Peyer's patch (tissue), 4 donors: ENCODE data around the gene EYA2. TPM values are rescaled to one million over a fixed set of nuclear protein-coding genes. Genes with fewer than 3 reads are reported as not detected.

Experiments used
- DNase-seq, 3 donors: peaks; one replicate each; pipeline ENCODE4 v3.0.0-alpha.2; 2017 to 2019
- H3K27ac ChIP-seq, 4 donors: fragments of 200-600 bp; sonication (generic); one replicate each; pipeline ENCODE4 v1.5.1; 2016 to 2019
- H3K27me3 ChIP-seq, 2 donors: fragments of 200-600 bp; sonication (generic); one replicate each; pipeline ENCODE4 v1.5.1; 2019
- H3K36me3 ChIP-seq, 3 donors: fragments of 200-600 bp; sonication (generic); one replicate each; pipeline ENCODE4 v1.5.1; 2016 to 2019
- H3K4me1 ChIP-seq, 4 donors: fragments of 200-600 bp; sonication (generic); one replicate each; pipeline ENCODE4 v1.5.1; 2016 to 2019
- H3K4me3 ChIP-seq, 4 donors: fragments of 200-600 bp; sonication (generic); 1 replicate in 3 of 4; 2 replicates in 1 of 4; pipeline ENCODE4 v1.5.1; 2016 to 2019; ENCODE audit warnings: mild to moderate bottlenecking in 1 of 4
- H3K9me3 ChIP-seq, 4 donors: fragments of 200-600 bp; sonication (generic); one replicate each; pipeline ENCODE4 v1.5.1; 2016 to 2019; ENCODE audit warnings: mild to moderate bottlenecking in 1 of 4
- CTCF ChIP-seq, 6 experiments: fragments of 450-650 bp in 4 of 6; fragments of 200-600 bp in 2 of 6; sonication (generic) in 1 of 6; IDR thresholded peaks; one replicate each; pipeline ENCODE4 v1.5.1; 2017 to 2019; ENCODE audit warnings: antibody characterized with exemption in 6 of 6, mild to moderate bottlenecking in 3 of 6, moderate library complexity in 1 of 6
- POLR2A ChIP-seq, 2 donors: fragments of 450-650 bp; IDR thresholded peaks; one replicate each; pipeline ENCODE4 v1.5.1; 2017; ENCODE audit warnings: antibody characterized with exemption in 2 of 2, mild to moderate bottlenecking in 2 of 2, moderate library complexity in 2 of 2
- total RNA-seq, 4 donors: library from RNA; depleted of rRNA; stranded (reverse); fragments of >200 nt; gene quantifications; one replicate each; pipeline ENCODE4 v1.1.0, GENCODE V29; 2016

Gene EYA2
- total RNA-seq, 4 donors from 2014 or later: 0.40 to 1.7 TPM; not detected in 2

DNA sequence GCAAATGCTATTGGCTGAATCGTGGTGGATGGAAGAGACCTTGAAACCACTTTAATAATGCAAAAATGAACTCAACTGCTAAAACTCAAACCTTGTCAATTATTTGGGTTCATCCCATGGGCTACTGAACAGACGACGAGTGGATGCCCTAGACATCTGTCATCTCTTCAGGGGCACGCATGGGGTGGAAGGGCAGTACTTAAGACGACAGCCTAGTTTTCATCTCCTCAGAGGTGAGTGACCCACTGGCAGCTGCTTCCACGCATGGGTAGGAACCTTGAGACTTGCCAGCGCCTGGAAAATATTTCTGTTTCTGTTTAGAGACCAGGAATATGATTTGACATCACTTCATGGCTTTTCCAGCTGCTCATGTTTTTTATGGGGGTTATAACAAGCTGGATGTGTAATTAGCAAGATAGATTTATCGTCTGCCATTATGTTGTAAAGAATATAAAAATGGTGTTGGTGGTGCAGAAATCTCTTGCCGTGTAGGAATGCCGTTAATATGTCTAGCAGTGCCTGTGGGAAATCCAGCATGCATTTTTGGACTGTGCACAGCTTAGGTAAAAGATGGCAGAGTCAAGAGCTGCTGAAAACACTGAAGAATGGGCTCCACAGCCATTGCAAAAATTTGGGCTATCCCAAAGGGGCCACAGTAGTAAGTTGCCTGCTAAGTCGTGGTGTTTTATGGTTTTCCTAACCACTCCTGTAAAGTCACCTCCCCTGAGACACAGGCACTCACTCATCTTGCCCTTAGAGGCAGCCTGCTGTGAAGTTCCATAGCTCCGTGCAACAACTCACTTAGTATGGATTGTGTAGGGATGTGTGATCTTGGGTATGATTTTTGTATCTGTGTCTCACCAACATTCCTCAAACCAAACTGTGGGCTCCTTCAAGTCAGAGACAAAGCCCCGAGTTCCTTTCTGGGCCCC lies 203.3 kb downstream of the EYA2 start:
- H3K27me3 ChIP-seq: no peaks in the 10 kb centered on the region
- H3K27ac ChIP-seq: no peak overlapping the region
- no peak for DNase-seq
- no peak overlapping the region for H3K4me3 ChIP-seq
- H3K36me3 ChIP-seq: no peaks in the 10 kb centered on the region
- H3K9me3 ChIP-seq: no peaks in the 10 kb centered on the region
- H3K4me1 ChIP-seq: no peaks in the 10 kb centered on the region
- TF ChIP-seq POLR2A (IDR thresholded peaks at IDR 0.05) (no peak), CTCF (IDR thresholded peaks at IDR 0.05) (no peak)

DNA sequence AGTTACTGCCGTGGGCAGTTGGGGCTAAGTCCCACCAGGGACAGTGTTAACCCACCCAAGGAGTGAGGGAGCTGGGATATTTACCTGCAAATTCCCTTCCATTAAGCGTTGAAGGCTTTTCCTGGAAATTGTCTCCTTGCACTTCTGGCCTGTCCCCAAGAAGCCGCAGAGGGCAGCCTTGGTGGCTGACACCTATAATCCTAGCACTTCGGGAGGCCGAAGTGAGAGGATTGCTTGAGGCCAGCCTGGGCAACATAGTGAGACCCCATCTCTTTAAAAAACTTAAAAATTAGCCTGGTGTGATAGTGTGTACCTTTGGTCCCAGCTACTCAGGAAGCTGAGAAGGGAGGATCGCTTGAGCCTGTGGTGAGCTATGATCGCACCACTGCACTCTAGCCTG lies 204.4 kb downstream of the EYA2 start:
- no peak for DNase-seq
- Histone ChIP-seq H3K27me3 (no peaks in the 10 kb centered on the region), H3K9me3 (no peaks in the 10 kb centered on the region), H3K27ac (no peak overlapping the region), H3K4me1 (no peaks in the 10 kb centered on the region), H3K4me3 (no peak overlapping the region), H3K36me3 (no peaks in the 10 kb centered on the region)
- no peak for TF ChIP-seq POLR2A (IDR thresholded peaks at IDR 0.05)

DNA sequence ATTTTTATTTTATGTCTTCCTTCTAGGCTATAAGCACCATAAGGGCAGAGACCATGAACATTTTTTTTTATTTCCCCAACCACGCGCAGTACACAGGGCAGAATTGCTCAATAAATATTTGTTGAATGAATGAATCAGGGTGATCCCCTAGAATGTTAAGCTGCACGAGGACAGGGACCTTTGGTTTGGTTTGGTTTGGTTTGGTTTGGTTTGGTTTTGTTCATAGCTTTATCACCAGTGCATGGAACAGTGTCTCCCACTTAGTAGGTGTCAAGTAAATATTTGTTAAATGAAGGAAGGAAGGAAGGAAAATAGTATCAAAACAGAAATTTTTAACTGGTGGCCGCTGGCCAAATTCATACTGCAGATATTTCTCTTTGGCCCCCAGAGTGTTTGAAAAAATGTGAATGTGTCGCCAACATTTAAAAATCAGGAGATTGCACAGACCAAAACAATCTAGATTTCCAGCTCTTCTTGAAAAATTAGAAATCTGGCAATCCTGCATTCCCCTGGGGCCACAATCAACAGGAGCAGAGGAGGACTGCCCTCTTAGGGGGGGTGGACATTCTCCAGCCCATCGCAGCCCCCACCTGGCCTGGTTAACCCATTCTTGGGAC lies 205.3 kb downstream of the EYA2 start:
- Histone ChIP-seq H3K9me3 (no peaks in the 10 kb centered on the region), H3K4me3 (no peak overlapping the region), H3K27ac (no peak overlapping the region), H3K36me3 (no peaks in the 10 kb centered on the region), H3K27me3 (no peaks in the 10 kb centered on the region), H3K4me1 (no peaks in the 10 kb centered on the region)
- TF ChIP-seq CTCF (IDR thresholded peaks at IDR 0.05) (no peak), POLR2A (IDR thresholded peaks at IDR 0.05) (no peak)
- DNase-seq: no peak

- no peaks in the 10 kb centered on the region for H3K27me3 ChIP-seq
- no peaks in the 10 kb centered on the region for H3K9me3 ChIP-seq
- H3K36me3 ChIP-seq: no peaks in the 10 kb centered on the region
- H3K27ac ChIP-seq: no peak overlapping the region
- no peaks in the 10 kb centered on the region for H3K4me1 ChIP-seq
- no peak overlapping the region for H3K4me3 ChIP-seq
- no peak for TF ChIP-seq POLR2A (IDR thresholded peaks at IDR 0.05)
- no peak for TF ChIP-seq CTCF (IDR thresholded peaks at IDR 0.05)
- DNase-seq: no peak
Observed at GRCh38 chr20:47102629-47103028, 208.0 kb downstream of the EYA2 start.

DNA sequence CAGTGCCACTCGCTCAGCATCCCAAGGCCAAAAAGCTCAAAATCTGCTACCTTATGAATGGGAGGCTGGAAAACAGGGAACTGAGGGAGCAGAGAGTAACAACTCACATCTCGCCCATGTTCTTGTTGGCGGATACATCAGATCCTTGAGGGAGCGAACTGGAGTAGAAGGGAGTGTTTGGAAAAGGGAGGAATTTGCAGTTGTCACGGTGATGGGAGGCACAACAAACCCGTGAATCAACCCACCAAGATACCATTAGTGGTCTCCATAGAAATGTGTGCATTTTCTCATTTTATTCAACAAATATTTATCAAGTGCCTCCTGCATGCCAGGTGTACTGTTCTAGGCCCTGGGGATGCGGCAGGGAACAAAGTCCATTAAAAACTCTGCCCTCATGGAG lies 212.1 kb downstream of the EYA2 start:
- Histone ChIP-seq H3K36me3 (no peaks in the 10 kb centered on the region), H3K4me3 (no peak overlapping the region), H3K27me3 (no peaks in the 10 kb centered on the region), H3K4me1 (no peaks in the 10 kb centered on the region), H3K9me3 (peaks cover 0 to 3% (median 0%) of the 10 kb centered on the region in 4 donors), H3K27ac (no peak overlapping the region)
- TF ChIP-seq POLR2A (IDR thresholded peaks at IDR 0.05) (no peak), CTCF (IDR thresholded peaks at IDR 0.05) (no peak)
- no peak for DNase-seq

DNA sequence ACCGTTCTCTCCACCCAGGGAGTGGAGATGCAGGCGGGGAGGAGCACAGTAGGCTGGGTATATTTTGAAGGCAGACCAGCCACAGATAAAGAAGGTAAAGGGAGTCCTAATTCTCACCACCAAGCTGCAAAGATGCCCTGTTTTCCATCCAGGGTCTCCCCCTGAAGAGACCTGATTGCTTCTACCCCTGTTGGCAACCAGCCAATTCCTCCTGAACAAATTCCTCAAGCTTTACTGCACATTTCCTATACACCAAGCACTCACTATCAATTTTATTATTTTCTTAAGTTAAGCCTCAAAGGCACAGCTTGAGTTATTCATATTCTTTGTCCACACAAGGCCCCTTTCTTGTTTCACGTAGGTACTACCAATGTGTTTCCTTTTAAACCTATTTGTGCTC lies 214.4 kb downstream of the EYA2 start:
- DNase-seq: no peak
- Histone ChIP-seq H3K27ac (no peak overlapping the region), H3K36me3 (no peaks in the 10 kb centered on the region), H3K4me3 (no peak overlapping the region), H3K4me1 (no peaks in the 10 kb centered on the region), H3K27me3 (no peaks in the 10 kb centered on the region), H3K9me3 (peaks cover 0 to 3% (median 0%) of the 10 kb centered on the region in 4 donors)
- no peak for TF ChIP-seq CTCF (IDR thresholded peaks at IDR 0.05)
- no peak for TF ChIP-seq POLR2A (IDR thresholded peaks at IDR 0.05)
